NCI-H128 (cell line): ENCODE data around the gene LRRC32.

Source experiments
- DNase-seq: peaks from one replicate; lab custom pipeline; 2025; ENCODE audit not compliant: unreplicated experiment; lab: John Stamatoyannopoulos, UW

Gene LRRC32

GRCh38 chr11:76682106-76682505 is 11.6 kb upstream of the LRRC32 start:
- DNase-seq = no peak

DNA sequence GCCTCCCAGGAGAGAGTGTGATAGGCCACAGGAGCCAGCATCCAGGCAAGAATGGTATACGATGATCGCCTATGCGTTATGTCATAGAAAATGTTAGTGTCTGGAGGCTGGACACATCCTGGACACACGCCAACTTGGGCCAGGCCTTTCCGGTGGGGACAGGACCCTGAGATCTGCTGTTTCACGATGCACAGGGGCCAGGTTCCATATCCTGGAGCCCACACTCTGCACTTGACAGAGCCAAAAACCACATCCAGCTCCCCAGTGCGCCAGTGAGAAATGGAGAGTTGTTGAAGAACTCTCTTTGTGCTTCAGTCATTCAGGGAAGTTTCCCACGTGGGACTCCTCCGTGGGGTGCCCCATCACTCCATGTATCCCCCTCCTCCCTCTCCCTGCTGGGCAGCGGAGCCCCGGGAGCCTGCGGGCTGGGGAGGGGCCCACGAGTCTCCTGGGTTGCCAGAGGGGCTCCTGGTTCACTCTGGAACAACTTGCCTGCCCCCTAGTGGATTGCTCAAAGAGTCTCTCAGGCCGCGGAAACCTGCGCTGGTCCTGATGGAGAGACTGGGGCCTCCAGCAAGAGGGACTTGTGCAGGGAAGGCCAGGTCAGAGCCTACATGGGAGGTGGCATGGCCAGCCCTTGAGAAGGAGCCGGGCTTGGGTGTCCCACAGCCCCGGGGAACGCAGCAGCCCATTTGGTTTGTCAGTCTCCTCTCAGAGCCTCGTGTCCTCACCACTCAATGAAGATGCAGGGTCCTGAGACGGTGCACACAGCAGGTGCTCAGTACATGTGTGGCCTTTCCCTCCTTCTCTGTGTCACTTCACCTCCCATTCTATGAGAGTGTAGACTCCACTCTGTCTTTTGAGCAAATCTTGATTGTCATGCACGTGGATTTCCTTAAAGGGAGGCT is 10.2 kb upstream of the LRRC32 start:
- DNase-seq = peak; percentile 53

DNA sequence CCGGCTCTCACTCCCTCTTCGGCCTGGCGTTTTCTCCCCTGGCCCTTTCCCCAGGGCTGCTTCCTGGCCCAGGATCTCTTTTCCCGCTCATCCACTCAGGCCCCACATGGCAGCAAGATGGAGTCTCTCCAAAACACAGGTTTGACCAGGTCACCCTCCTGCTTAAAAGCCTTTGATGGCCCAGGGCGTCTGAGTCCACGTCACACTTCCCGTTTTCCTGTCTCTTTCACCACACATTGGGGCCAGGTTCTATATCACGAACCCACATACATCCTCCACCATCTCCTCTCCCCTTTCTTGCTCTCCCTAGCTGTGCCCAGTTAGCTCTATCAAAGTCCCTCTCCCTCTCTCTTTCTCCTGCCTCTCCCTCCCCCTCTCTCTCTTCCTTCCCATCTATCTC is 7.8 kb upstream of the LRRC32 start:
- no peak for DNase-seq

GRCh38 chr11:76677458-76677765 is 6.9 kb upstream of the LRRC32 start:
- DNase-seq = no peak

GRCh38 chr11:76676636-76677457 is 6.3 kb upstream of the LRRC32 start:
- no peak for DNase-seq

- no peak for DNase-seq
Observed at GRCh38 chr11:76674517-76675400, 4.2 kb upstream of the LRRC32 start.

DNA sequence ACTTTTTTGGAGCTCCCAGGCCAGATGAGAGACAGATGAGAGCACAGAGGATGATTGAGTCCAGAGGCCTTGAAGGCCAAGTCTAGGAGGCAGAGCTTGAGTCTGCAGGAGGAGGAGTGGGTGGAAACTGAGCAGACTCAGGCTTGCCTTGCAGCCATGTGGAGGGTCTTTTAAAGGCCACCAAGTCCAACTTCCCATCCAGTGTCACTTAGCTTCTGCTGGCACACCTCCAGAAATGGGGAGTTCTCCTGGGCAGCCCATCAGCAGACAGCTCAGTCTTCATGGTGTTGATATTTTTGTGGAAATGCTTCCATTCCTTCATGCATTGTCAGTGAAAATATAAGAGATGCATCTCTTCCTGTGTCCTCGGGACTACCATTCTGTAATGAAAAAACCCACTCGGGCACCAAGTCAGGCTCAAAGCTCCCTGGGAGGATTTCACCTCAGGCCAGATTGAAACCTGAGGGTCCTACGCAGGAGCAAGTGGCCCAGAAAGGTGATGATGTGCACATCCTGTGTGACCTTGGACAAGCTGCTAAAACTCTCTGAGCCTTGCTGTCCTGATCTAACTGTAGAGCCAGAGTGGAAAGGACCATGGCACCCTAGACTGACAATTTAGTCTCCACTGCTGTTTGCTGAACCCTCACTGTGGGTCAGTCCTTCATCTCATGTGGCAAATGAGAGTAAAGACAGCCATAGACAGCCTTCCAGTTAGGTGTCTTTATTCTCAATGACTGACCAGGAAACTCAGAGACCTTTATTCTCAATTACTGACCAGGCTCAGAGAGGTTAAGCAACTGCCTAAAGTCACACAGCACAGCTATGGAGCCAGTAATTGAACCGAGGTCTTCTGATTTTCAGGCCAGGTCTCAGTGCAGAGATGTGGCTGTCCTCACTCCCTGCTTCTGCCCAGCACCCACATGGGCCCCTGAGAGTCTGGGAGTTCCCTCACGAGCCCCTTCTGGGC is 2.9 kb upstream of the LRRC32 start:
- no peak for DNase-seq

- no peak for DNase-seq
Observed at GRCh38 chr11:76672431-76673175, 2.1 kb upstream of the LRRC32 start.

- DNase-seq = no peak
Observed at GRCh38 chr11:76671626-76672309, 1.2 kb upstream of the LRRC32 start.

- no peak for DNase-seq
Observed at GRCh38 chr11:76671237-76671592, 668 bp upstream of the LRRC32 start.

DNA sequence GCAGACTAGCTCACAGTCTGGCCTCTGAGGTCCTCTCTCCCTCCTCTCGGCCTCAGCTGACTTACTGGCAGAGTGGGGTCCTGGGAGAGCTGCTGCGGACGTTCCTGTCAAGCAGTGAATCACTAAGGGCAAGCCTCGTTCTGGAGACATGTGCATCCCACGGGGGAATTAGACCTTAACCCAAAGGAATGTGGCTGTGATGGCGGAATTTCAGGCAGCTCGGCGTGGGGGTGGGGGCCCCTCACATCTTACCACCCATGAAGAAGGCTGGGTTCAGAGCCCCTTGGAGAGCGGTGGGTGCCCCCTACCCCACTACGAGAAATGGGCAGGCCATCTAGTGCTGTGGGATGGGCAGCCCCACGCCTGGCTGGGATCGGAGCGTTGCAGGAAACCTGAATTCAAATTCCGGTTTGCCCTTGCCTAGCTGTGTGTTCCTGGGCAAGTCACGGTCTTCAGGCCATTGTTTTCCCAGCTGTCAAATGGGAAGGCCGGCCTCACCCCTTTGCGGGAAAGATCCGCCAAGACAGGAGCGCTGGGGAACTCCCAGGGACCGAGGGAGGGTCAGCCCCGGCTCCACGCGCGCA is 554 bp downstream of the LRRC32 start:
- DNase-seq = no peak

GRCh38 chr11:76668362-76669155 is 2.0 kb downstream of the LRRC32 start:
- DNase-seq = no peak

- DNase-seq = no peak
Observed at GRCh38 chr11:76667856-76668255, 2.7 kb downstream of the LRRC32 start.

- no peak for DNase-seq
Observed at GRCh38 chr11:76667271-76667818, 3.2 kb downstream of the LRRC32 start.

- DNase-seq = no peak
Observed at GRCh38 chr11:76666830-76667229, 3.7 kb downstream of the LRRC32 start.

- DNase-seq = no peak
Observed at GRCh38 chr11:76666408-76666807, 4.1 kb downstream of the LRRC32 start.

- no peak for DNase-seq
Observed at GRCh38 chr11:76665921-76666351, 4.6 kb downstream of the LRRC32 start.
